Endodermal cell (in vitro differentiated cells): ENCODE measurements around the gene SPACA9. TPM values are rescaled to one million over a fixed set of nuclear protein-coding genes. Genes with fewer than 3 reads are reported as not detected.

Source experiments
- DNase-seq: peaks from one replicate; pipeline ENCODE4 v3.0.0-alpha.2; 2017
- H3K27ac ChIP-seq: 2 replicates; pipeline ENCODE4 v1.5.1; 2013; ENCODE audit warnings: mild to moderate bottlenecking, low read depth, low read length, moderate library complexity
- H3K27me3 ChIP-seq: 2 replicates; pipeline ENCODE4 v1.6.1; 2013; ENCODE audit warnings: mild to moderate bottlenecking, low read length, moderate library complexity; ENCODE audit not compliant: insufficient read depth, control insufficient read depth, poor library complexity, severe bottlenecking
- H3K36me3 ChIP-seq: 2 replicates; pipeline ENCODE4 v1.7.0; 2013; ENCODE audit warnings: mild to moderate bottlenecking, low read length, moderate library complexity; ENCODE audit not compliant: control insufficient read depth, insufficient read depth
- H3K4me1 ChIP-seq: one replicate; pipeline ENCODE4 v1.7.0; 2013; ENCODE audit warnings: low read length; ENCODE audit not compliant: control insufficient read depth, insufficient read depth
- H3K4me3 ChIP-seq: 2 replicates; pipeline ENCODE4 v1.5.1; 2013; ENCODE audit warnings: mild to moderate bottlenecking, low read length, moderate library complexity
- H3K9ac ChIP-seq: 2 replicates; pipeline ENCODE4 v1.6.1; 2013; ENCODE audit warnings: mild to moderate bottlenecking, low read length, moderate library complexity; ENCODE audit not compliant: poor library complexity, severe bottlenecking; ENCODE audit errors: extremely low read depth
- H3K9me3 ChIP-seq: 2 replicates; pipeline ENCODE4 v1.6.1; 2013; ENCODE audit warnings: mild to moderate bottlenecking, low read length, moderate library complexity; ENCODE audit not compliant: control insufficient read depth
- H3K27ac Mint-ChIP-seq: 2 replicates; pipeline ENCODE4 v1.8.0; 2020; ENCODE audit warnings: mixed read lengths
- H3K27me3 Mint-ChIP-seq: 2 replicates; pipeline ENCODE4 v1.8.0; 2021; ENCODE audit warnings: mild to moderate bottlenecking, mixed read lengths; ENCODE audit not compliant: insufficient read depth
- H3K36me3 Mint-ChIP-seq: 2 replicates; pipeline ENCODE4 v1.8.0; 2020; ENCODE audit warnings: low read depth, mixed read lengths
- H3K4me1 Mint-ChIP-seq: 2 replicates; pipeline ENCODE4 v1.8.0; 2020; ENCODE audit warnings: mixed read lengths
- H3K4me3 Mint-ChIP-seq: 2 replicates; pipeline ENCODE4 v1.8.0; 2020; ENCODE audit warnings: mild to moderate bottlenecking, moderate library complexity, mixed read lengths
- H3K9me3 Mint-ChIP-seq: 2 replicates; pipeline ENCODE4 v1.8.0; 2020; ENCODE audit warnings: mild to moderate bottlenecking, mixed read lengths
- WGBS, 2 experiments: methylation state at CpG; one replicate each; pipeline versions ENCODE4 v1.1.5 to v1.1.7; 2013; ENCODE audit warnings: missing lambda C conversion rate in 2 of 2, mixed read lengths in 1 of 2; ENCODE audit not compliant: insufficient coverage in 1 of 2, insufficient read length in 1 of 2; 5-methylcytosine and 5-hydroxymethylcytosine counted together
- total RNA-seq, 2 donors: library from RNA; stranded (reverse); fragmentation: NEBNext Ultra II Directional in 1 of 2; extraction: Animal tissue kit (Norgen Biotek cat#: 25700) in 1 of 2; gene quantifications; 2 replicates in 1 of 2; 3 replicates in 1 of 2; pipeline ENCODE4 v1.2.1, GENCODE V29; 2021
- TF ChIP-seq, protein P1 (sequence below): fragments of 200-600 bp; sonication (generic); conservative IDR thresholded peaks from 2 replicates; pipeline ENCODE4 v1.5.0; 2021; ENCODE audit warnings: antibody characterized with exemption, mild to moderate bottlenecking

The SPACA9 gene
- total RNA-seq, 2 donors from 2014 or later: 3.1 to 3.4 TPM

- Histone ChIP-seq H3K4me1 (no peaks in the 10 kb centered on the region), H3K36me3 (peaks cover 66% of the 10 kb centered on the region), H3K9ac (no peak overlapping the region), H3K27me3 (no peaks in the 10 kb centered on the region), H3K4me3 (no peak overlapping the region), H3K27ac (no peak overlapping the region), H3K9me3 (no peaks in the 10 kb centered on the region)
- Mint-ChIP-seq H3K4me3 (no peak overlapping the region), H3K36me3 (peaks cover 51% of the 10 kb centered on the region), H3K27ac (no peak overlapping the region), H3K4me1 (no peaks in the 10 kb centered on the region), H3K27me3 (no peaks in the 10 kb centered on the region), H3K9me3 (no peaks in the 10 kb centered on the region)
- TF ChIP-seq, protein P1, sequence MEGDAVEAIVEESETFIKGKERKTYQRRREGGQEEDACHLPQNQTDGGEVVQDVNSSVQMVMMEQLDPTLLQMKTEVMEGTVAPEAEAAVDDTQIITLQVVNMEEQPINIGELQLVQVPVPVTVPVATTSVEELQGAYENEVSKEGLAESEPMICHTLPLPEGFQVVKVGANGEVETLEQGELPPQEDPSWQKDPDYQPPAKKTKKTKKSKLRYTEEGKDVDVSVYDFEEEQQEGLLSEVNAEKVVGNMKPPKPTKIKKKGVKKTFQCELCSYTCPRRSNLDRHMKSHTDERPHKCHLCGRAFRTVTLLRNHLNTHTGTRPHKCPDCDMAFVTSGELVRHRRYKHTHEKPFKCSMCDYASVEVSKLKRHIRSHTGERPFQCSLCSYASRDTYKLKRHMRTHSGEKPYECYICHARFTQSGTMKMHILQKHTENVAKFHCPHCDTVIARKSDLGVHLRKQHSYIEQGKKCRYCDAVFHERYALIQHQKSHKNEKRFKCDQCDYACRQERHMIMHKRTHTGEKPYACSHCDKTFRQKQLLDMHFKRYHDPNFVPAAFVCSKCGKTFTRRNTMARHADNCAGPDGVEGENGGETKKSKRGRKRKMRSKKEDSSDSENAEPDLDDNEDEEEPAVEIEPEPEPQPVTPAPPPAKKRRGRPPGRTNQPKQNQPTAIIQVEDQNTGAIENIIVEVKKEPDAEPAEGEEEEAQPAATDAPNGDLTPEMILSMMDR: no peak
- no peak for DNase-seq
- WGBS, 2 experiments: 85 to 86% methylated on average over 7 of the region's 7 CpGs
Measured at GRCh38 chr9:132927704-132928103, 49.0 kb downstream of the SPACA9 start.

DNA sequence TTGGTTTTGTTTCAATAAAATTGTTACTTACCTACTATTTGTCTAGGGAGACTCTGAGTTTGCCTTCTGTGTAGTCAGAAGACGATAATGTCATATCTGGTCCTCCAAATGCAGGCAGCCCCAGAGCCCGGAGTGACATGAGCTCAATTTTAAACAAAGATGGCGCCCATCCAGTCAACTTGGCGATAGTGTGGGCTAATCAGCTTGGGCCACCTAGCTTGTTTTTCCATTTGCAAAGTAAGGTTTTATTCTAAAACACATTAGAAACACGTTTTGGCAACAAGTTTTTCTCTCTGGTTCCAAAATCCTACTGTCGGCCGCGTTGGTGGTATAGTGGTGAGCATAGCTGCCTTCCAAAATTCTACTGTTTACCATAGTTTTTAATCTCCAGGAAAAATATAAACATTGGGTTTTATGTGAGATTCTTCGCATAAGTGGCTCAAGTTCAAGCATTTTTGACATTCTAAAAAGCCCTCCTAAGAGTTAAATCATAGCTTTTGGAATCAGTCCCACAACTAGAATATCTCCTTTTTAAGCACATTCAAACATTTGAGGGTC is 52.6 kb downstream of the SPACA9 start:
- no peak overlapping the region for H3K4me3 ChIP-seq
- H3K36me3 Mint-ChIP-seq: peaks cover 46% of the 10 kb centered on the region
- H3K4me1 Mint-ChIP-seq: no peaks in the 10 kb centered on the region
- DNase-seq: no peak
- H3K27ac Mint-ChIP-seq: no peak overlapping the region
- no peaks in the 10 kb centered on the region for H3K27me3 ChIP-seq
- H3K27ac ChIP-seq: no peak overlapping the region
- H3K9me3 Mint-ChIP-seq: no peaks in the 10 kb centered on the region
- no peaks in the 10 kb centered on the region for H3K4me1 ChIP-seq
- no peak overlapping the region for H3K9ac ChIP-seq
- H3K9me3 ChIP-seq: no peaks in the 10 kb centered on the region
- peaks cover 54% of the 10 kb centered on the region for H3K36me3 ChIP-seq
- TF ChIP-seq, protein P1: no peak
- no peak overlapping the region for H3K4me3 Mint-ChIP-seq
- 85 to 97% methylated on average over 5 to 9 of the region's 9 CpGs for WGBS, 2 experiments
- H3K27me3 Mint-ChIP-seq: no peaks in the 10 kb centered on the region

- H3K4me1 Mint-ChIP-seq: peaks cover 3% of the 10 kb centered on the region
- Histone ChIP-seq H3K4me1 (no peaks in the 10 kb centered on the region), H3K4me3 (no peak overlapping the region), H3K36me3 (peaks cover 32% of the 10 kb centered on the region), H3K9ac (no peak overlapping the region), H3K9me3 (no peaks in the 10 kb centered on the region), H3K27ac (no peak overlapping the region), H3K27me3 (no peaks in the 10 kb centered on the region)
- H3K4me3 Mint-ChIP-seq: no peak overlapping the region
- H3K9me3 Mint-ChIP-seq: no peaks in the 10 kb centered on the region
- DNase-seq: no peak
- no peak overlapping the region for H3K27ac Mint-ChIP-seq
- TF ChIP-seq, protein P1: no peak
- 95 to 100% methylated on average over 3 to 6 of the region's 6 CpGs for WGBS, 2 experiments
- H3K36me3 Mint-ChIP-seq: peaks cover 20% of the 10 kb centered on the region
- H3K27me3 Mint-ChIP-seq: no peaks in the 10 kb centered on the region
Measured at GRCh38 chr9:132935026-132935425, 56.3 kb downstream of the SPACA9 start.
